Activated naive CD4-positive, alpha-beta T cell treated with anti-CD3 and anti-CD28 coated beads for 36 hours (primary cell): ENCODE measurements around the gene YAF2. TPM values are rescaled to one million over a fixed set of nuclear protein-coding genes. Genes with fewer than 3 reads are reported as not detected.
A peak's percentile ranks its signal among the peaks of the same experiment; 100 is the strongest.

Experiments used
- CTCF ChIA-PET: fragments of 350-600 bp; sonication (Branson Sonifier 250); formaldehyde crosslinking; loops from one replicate; lab custom pipeline; 2021; ENCODE audit warnings: antibody characterized with exemption; lab: Charles Lee
- DNase-seq: peaks from one replicate; pipeline ENCODE4 v3.0.0-alpha.2; 2020
- H3K27ac Mint-ChIP-seq: one replicate; pipeline ENCODE4 v1.8.0; 2021; ENCODE audit warnings: mild to moderate bottlenecking, mixed read lengths
- H3K27me3 Mint-ChIP-seq: one replicate; pipeline ENCODE4 v1.8.0; 2021; ENCODE audit warnings: low read depth, mixed read lengths
- H3K36me3 Mint-ChIP-seq: one replicate; pipeline ENCODE4 v1.8.0; 2021; ENCODE audit warnings: low read depth, mixed read lengths
- H3K4me1 Mint-ChIP-seq: one replicate; pipeline ENCODE4 v1.8.0; 2021; ENCODE audit warnings: low read depth, mixed read lengths
- H3K4me3 Mint-ChIP-seq: one replicate; pipeline ENCODE4 v1.8.0; 2021; ENCODE audit warnings: mild to moderate bottlenecking, moderate library complexity, mixed read lengths
- H3K9me3 Mint-ChIP-seq: one replicate; pipeline ENCODE4 v1.8.0; 2021; ENCODE audit warnings: mixed read lengths
- intact Hi-C: fragments of 100-400 bp; cut with micrococcal nuclease; formaldehyde crosslinking; loops from one replicate; pipeline ENCODE4 v1.15.1; 2023
- total RNA-seq, 2 experiments: library from RNA; stranded (reverse); gene quantifications; one replicate each; pipeline ENCODE4 v1.2.3, GENCODE V29; 2021

The YAF2 gene
- total RNA-seq, 2 experiments from 2014 or later, result 28.6 to 34.8 TPM

DNA sequence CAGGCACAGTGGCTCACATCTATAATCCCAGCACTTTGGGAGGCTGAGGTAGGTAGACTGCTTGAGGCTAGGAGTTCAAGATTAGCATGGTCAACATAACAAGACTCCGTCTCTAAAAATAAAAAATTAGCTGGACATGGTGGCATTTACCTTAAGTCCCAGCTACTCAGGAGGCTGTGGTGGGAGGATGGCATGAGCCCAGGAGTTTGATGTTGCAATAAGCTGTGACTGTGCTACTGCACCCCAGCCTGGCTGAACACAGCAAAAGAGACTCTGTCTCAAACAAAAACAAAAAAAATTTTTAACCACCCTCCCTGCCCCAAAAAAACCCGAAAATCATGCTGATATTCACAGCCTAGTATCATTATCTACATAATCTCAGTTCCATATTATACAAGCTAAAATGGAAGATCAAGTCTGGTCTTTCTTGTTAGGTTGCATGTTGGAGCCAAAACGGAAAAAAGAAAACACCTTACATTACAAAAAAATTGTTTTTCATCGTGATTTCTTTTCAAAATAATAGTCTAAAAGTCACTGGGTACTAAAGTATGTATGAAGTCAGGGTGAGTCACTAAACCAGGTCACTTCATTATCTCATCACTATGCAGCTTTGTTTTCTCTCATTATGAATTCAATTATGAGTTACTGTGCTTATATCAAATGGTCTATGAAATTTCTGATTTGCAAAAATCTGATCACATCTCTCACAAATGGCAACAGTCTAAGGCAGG is 107.2 kb downstream of the YAF2 start:
- peaks cover 45% of the 10 kb centered on the region for H3K4me1 Mint-ChIP-seq
- H3K36me3 Mint-ChIP-seq, result peaks cover 3% of the 10 kb centered on the region
- H3K27ac Mint-ChIP-seq, result no peak overlapping the region
- CTCF ChIA-PET, result interaction anchor here (0.6 to 1.4 kb wide), 2 partner anchors 50 to 201 kb away, joined by 3 to 4 read pairs; no protein-coding TSS in a partner anchor
- no peaks in the 10 kb centered on the region for H3K27me3 Mint-ChIP-seq
- H3K9me3 Mint-ChIP-seq, result no peaks in the 10 kb centered on the region
- intact Hi-C loops, result loop anchor here (1.0 to 2.0 kb wide), 2 partner anchors 12 to 196 kb away; partner anchors contain the start of genes PPHLN1 and ZCRB1
- H3K4me3 Mint-ChIP-seq, result no peak overlapping the region
- DNase-seq, result no peak

DNA sequence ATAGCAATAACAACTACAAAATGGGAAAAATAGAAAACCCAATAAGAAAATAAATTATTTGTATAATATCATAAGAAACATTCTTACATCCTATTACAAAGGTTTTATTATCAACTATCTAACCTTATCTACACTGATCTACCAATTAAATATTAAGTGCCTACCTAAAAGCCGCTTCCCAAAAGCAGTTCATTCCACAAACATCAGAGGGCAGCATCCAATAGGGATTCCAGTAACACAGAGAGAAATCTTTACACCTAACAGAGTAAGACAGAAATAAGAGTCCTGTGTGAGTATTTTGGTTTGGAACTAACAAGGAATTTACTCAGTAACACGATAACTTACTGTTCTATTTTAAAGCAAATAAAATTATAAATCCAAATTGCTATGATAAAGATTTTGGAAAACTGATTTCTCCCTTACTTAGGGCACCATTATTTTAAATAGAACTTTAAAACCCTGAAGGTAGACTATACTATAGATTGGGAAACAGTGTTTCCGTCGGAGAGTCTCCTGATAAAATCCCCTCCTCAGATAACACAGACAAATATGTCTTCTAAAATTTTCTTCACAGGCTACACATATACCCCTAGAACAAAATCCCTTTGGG is 108.3 kb downstream of the YAF2 start:
- CTCF ChIA-PET, result no interaction called here
- H3K27me3 Mint-ChIP-seq, result no peaks in the 10 kb centered on the region
- H3K36me3 Mint-ChIP-seq, result peaks cover 3% of the 10 kb centered on the region
- peaks cover 41% of the 10 kb centered on the region for H3K4me1 Mint-ChIP-seq
- no peaks in the 10 kb centered on the region for H3K9me3 Mint-ChIP-seq
- intact Hi-C loops, result loop anchor here (1.0 to 5.0 kb wide), 6 partner anchors 14 to 440 kb away; partner anchors contain the start of genes PPHLN1 and ZCRB1
- no peak overlapping the region for H3K27ac Mint-ChIP-seq
- H3K4me3 Mint-ChIP-seq, result no peak overlapping the region
- peak; percentile 42 for DNase-seq

- no peak overlapping the region for H3K4me3 Mint-ChIP-seq
- DNase-seq, result no peak
- intact Hi-C loops, result loop anchor here (1.0 to 5.0 kb wide), 4 partner anchors 203 to 440 kb away; no protein-coding TSS in a partner anchor
- H3K27me3 Mint-ChIP-seq, result no peaks in the 10 kb centered on the region
- H3K4me1 Mint-ChIP-seq, result peaks cover 40% of the 10 kb centered on the region
- H3K36me3 Mint-ChIP-seq, result no peaks in the 10 kb centered on the region
- CTCF ChIA-PET, result interaction anchor here (1.0 to 1.6 kb wide), 3 partner anchors 31 to 243 kb away, joined by 4 to 7 read pairs (median 5); no protein-coding TSS in a partner anchor
- no peak overlapping the region for H3K27ac Mint-ChIP-seq
- H3K9me3 Mint-ChIP-seq, result no peaks in the 10 kb centered on the region
Observed at GRCh38 chr12:42128888-42129287, 109.2 kb downstream of the YAF2 start.

DNA sequence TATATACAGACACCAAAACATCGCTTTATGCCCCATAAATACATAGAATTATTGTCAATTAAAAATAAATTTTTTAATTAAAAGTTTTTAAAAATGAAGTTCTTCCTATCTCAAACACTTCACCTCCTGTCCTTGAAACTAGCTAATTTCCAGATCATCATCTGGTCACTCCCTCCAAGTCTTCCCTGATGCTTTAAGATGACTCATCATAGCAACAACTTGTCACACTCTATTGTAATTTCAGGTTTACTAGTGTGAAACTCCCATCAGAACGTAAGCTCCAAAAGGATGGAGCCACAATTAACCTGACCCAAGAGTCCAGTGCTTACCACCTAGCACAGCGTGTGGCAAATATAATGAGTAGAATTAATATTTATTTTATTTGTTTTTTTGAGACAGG is 109.7 kb downstream of the YAF2 start:
- Mint-ChIP-seq H3K4me1 (peaks cover 40% of the 10 kb centered on the region), H3K36me3 (no peaks in the 10 kb centered on the region), H3K27me3 (no peaks in the 10 kb centered on the region), H3K4me3 (no peak overlapping the region), H3K27ac (no peak overlapping the region), H3K9me3 (no peaks in the 10 kb centered on the region)
- CTCF ChIA-PET, result interaction anchor here (1.0 to 1.6 kb wide), 3 partner anchors 30 to 244 kb away, joined by 4 to 7 read pairs (median 5); no protein-coding TSS in a partner anchor
- DNase-seq, result no peak
- intact Hi-C loops, result loop anchor here (5.0 kb wide), 1 partner anchor 354 kb away; no protein-coding TSS in a partner anchor

DNA sequence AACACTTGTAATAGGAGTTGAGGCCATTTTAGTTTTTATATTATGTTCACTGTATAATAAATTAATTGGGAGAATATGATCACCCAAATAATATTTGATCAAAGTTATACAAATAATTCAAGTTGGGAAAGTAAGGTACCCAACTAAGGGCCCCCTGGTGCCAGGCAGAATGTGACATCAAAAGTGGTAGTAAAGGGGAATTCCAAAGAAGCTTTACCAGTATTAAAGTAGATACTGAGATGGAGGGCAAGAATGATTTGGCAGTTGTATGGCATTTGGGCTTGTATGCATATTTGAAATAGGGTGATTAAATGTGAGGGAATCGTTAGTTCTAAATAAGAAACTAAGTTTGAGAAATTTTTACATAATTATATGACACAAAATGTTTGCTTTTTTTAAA is 111.1 kb downstream of the YAF2 start:
- H3K9me3 Mint-ChIP-seq, result no peaks in the 10 kb centered on the region
- DNase-seq, result no peak
- no peak overlapping the region for H3K4me3 Mint-ChIP-seq
- peaks cover 40% of the 10 kb centered on the region for H3K4me1 Mint-ChIP-seq
- H3K27ac Mint-ChIP-seq, result no peak overlapping the region
- H3K36me3 Mint-ChIP-seq, result no peaks in the 10 kb centered on the region
- intact Hi-C loops, result loop anchor here (5.0 kb wide), 1 partner anchor 355 kb away; no protein-coding TSS in a partner anchor
- CTCF ChIA-PET, result interaction anchor here (0.7 to 2.9 kb wide), 2 partner anchors 53 to 245 kb away, joined by 3 to 13 read pairs; no protein-coding TSS in a partner anchor
- H3K27me3 Mint-ChIP-seq, result no peaks in the 10 kb centered on the region

- Mint-ChIP-seq H3K4me1 (peaks cover 27% of the 10 kb centered on the region), H3K36me3 (no peaks in the 10 kb centered on the region), H3K4me3 (no peak overlapping the region), H3K27ac (no peak overlapping the region), H3K27me3 (no peaks in the 10 kb centered on the region), H3K9me3 (no peaks in the 10 kb centered on the region)
- no peak for DNase-seq
- CTCF ChIA-PET, result interaction anchor here (2.9 kb wide), 1 partner anchor 247 kb away, joined by 13 read pairs; no protein-coding TSS in a partner anchor
- intact Hi-C loops, result loop anchor here (5.0 kb wide), 1 partner anchor 357 kb away; no protein-coding TSS in a partner anchor
Observed at GRCh38 chr12:42125388-42125767, 112.7 kb downstream of the YAF2 start.

- peaks cover 27% of the 10 kb centered on the region for H3K4me1 Mint-ChIP-seq
- no peaks in the 10 kb centered on the region for H3K27me3 Mint-ChIP-seq
- H3K4me3 Mint-ChIP-seq, result no peak overlapping the region
- CTCF ChIA-PET, result interaction anchor here (2.9 kb wide), 1 partner anchor 247 kb away, joined by 13 read pairs; no protein-coding TSS in a partner anchor
- DNase-seq, result no peak
- intact Hi-C loops, result loop anchor here (5.0 kb wide), 1 partner anchor 357 kb away; no protein-coding TSS in a partner anchor
- no peaks in the 10 kb centered on the region for H3K36me3 Mint-ChIP-seq
- no peak overlapping the region for H3K27ac Mint-ChIP-seq
- no peaks in the 10 kb centered on the region for H3K9me3 Mint-ChIP-seq
Observed at GRCh38 chr12:42124764-42125387, 113.2 kb downstream of the YAF2 start.

GRCh38 chr12:42119085-42119633 is 118.9 kb downstream of the YAF2 start:
- H3K4me1 Mint-ChIP-seq, result peaks cover 8% of the 10 kb centered on the region
- peak; percentile 13 for DNase-seq
- no peaks in the 10 kb centered on the region for H3K27me3 Mint-ChIP-seq
- peaks cover 26% of the 10 kb centered on the region for H3K36me3 Mint-ChIP-seq
- H3K27ac Mint-ChIP-seq, result no peak overlapping the region
- intact Hi-C loops, result no loop called here
- CTCF ChIA-PET, result interaction anchor here (0.7 kb wide), 1 partner anchor 1534 kb away, joined by 3 read pairs; no protein-coding TSS in a partner anchor
- no peak overlapping the region for H3K4me3 Mint-ChIP-seq
- peaks cover 4% of the 10 kb centered on the region for H3K9me3 Mint-ChIP-seq

DNA sequence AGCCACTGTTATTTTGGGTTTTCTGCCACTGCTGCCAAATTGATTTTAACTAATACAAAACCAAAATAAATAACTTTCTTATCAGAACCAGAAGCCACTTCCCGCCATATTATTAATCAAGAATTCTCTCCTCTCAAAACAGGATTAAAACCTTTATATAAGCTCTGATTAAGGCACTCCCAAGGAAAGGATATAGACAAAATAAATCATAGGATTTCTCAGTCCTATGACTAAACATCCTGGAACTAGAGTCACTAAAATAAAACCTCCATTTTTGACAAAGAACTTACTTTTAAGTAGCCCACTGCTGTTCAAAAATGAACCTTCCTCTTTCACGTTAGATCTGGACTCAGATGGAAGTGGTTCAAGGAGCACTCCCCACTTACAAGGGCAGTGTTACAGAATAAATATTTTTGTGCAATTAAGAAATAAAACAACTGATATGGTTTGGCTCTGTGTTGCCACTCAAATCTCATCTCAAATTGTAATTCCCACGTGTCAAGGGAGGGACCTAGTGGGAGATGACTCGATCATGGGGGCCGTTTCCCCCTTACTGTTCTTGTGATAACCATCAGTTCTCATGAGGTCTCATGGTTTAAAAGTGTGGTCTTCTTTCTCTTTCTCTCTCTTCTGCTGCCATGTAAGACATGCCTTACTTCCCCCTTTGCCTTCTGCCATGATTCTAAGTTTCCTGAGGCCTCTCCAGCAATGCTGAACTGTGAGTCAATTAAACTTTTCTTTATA is 119.7 kb downstream of the YAF2 start:
- Mint-ChIP-seq H3K27ac (no peak overlapping the region), H3K36me3 (peaks cover 33% of the 10 kb centered on the region), H3K27me3 (no peaks in the 10 kb centered on the region), H3K4me3 (no peak overlapping the region), H3K9me3 (peaks cover 9% of the 10 kb centered on the region), H3K4me1 (peaks cover 8% of the 10 kb centered on the region)
- CTCF ChIA-PET, result interaction anchor here (0.7 kb wide), 1 partner anchor 1535 kb away, joined by 3 read pairs; no protein-coding TSS in a partner anchor
- DNase-seq, result no peak
- intact Hi-C loops, result no loop called here

DNA sequence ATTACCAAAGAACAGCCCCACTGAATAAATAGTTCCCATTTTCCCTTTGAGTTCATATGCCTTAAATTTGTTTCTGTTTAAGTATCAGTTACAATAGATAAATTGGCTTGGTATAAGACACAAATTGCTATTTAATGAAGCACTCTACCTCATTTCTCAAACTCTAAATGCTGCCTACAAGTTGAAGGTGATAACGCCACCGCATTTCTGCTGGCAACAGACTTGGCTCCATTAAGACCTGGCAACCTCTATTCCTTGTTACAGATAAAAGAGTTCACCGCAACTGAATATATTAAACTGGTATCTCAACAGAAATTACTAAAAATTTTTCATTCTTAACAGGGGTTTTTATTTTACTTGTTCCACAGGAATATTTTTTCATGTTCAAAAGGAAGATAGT is 129.0 kb downstream of the YAF2 start:
- intact Hi-C loops, result loop anchor here (10.0 kb wide), 1 partner anchor 1164 kb away; no protein-coding TSS in a partner anchor
- Mint-ChIP-seq H3K4me1 (no peaks in the 10 kb centered on the region), H3K4me3 (no peak overlapping the region), H3K9me3 (peaks cover 6% of the 10 kb centered on the region), H3K27ac (no peak overlapping the region), H3K27me3 (no peaks in the 10 kb centered on the region), H3K36me3 (peaks cover 31% of the 10 kb centered on the region)
- no peak for DNase-seq
- CTCF ChIA-PET, result no interaction called here
